Measurements from ENCODE around the gene C10orf71.

The C10orf71 gene

GRCh38 chr10:49319206-49319605, 20.2 kb downstream of the C10orf71 start:
- H3K4me3 ChIP-seq (ENCODE audit: low read depth, low read length) = no peak overlapping the region
- TF ChIP-seq, protein P1, sequence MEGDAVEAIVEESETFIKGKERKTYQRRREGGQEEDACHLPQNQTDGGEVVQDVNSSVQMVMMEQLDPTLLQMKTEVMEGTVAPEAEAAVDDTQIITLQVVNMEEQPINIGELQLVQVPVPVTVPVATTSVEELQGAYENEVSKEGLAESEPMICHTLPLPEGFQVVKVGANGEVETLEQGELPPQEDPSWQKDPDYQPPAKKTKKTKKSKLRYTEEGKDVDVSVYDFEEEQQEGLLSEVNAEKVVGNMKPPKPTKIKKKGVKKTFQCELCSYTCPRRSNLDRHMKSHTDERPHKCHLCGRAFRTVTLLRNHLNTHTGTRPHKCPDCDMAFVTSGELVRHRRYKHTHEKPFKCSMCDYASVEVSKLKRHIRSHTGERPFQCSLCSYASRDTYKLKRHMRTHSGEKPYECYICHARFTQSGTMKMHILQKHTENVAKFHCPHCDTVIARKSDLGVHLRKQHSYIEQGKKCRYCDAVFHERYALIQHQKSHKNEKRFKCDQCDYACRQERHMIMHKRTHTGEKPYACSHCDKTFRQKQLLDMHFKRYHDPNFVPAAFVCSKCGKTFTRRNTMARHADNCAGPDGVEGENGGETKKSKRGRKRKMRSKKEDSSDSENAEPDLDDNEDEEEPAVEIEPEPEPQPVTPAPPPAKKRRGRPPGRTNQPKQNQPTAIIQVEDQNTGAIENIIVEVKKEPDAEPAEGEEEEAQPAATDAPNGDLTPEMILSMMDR (IDR thresholded peaks at IDR 0.05; ENCODE audit: low read depth, low read length, missing control alignments) = no peak
- DNase-seq (ENCODE audit: low read depth) = no peak

DNA sequence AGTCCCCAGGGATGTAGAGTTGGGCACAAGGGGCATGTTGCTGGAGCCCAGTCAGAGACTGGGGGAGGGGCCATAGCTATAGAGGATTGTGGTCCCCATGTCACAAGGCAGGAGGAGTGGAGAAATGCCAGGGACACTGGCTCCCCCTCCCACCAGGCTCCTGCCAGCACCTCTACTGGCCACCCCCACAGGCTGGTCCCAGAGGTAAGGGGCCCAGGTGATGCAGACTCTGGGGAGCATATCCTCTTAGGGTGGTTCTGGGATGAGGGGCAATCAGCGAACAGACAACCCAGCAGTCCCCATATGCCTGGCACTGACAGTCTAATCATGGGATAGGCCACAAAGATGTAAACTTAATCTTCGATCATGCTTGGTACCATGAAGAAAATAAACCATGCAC, 21.2 kb downstream of the C10orf71 start:
- H3K4me3 ChIP-seq (ENCODE audit: low read depth, low read length) = no peak overlapping the region
- TF ChIP-seq, protein P1 (IDR thresholded peaks at IDR 0.05; ENCODE audit: low read depth, low read length, missing control alignments) = no peak
- DNase-seq (ENCODE audit: low read depth) = no peak

DNA sequence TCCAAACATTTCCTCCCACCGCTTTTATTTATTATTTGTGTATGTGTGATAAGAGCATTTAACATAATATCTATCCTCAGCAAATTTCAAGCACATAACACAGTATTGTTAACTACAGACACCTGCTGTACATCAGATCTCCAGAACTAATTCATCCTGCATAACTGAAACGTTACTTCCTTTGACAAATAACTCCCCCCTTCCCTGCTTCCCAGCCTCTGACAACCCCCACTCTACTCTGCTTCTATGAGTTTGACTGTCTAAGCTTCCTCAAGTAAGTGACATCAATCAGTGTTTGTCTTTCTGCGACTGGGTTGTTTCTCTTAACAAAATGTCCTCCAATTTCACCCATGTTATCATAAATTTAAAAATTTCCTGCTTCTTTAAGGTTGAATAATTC, 22.1 kb downstream of the C10orf71 start:
- no peak for DNase-seq (ENCODE audit: low read depth)
- no peak overlapping the region for H3K4me3 ChIP-seq (ENCODE audit: low read depth, low read length)
- TF ChIP-seq, protein P1 (IDR thresholded peaks at IDR 0.05; ENCODE audit: low read depth, low read length, missing control alignments) = no peak

- TF ChIP-seq, protein P1 (IDR thresholded peaks at IDR 0.05; ENCODE audit: low read depth, low read length, missing control alignments) = no peak
- no peak for DNase-seq (ENCODE audit: low read depth)
- H3K4me3 ChIP-seq (ENCODE audit: low read depth, low read length) = no peak overlapping the region
Measured at GRCh38 chr10:49322371-49323170, 23.6 kb downstream of the C10orf71 start.

- TF ChIP-seq, protein P1 (IDR thresholded peaks at IDR 0.05; ENCODE audit: low read depth, low read length, missing control alignments) = no peak
- no peak overlapping the region for H3K4me3 ChIP-seq (ENCODE audit: low read depth, low read length)
- no peak for DNase-seq (ENCODE audit: low read depth)
Measured at GRCh38 chr10:49323171-49323895, 24.4 kb downstream of the C10orf71 start.

DNA sequence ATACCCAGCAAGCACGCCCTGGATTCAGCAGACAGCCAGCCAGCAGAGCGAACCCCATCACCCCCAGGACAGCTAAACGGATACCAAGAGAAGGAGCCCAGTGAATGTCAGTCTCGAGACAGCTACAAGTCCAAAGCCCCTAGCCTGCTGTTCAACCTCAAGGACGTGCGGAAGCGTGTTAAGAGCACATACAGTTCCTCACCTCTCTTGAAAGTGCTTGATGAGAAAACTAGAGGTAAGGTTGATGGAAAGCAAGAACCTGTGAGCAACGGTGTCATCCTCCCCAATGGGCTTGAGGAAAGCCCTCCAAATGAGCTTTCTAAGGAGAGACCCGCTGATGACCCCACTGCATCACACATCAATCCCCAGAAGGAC, 24.9 kb downstream of the C10orf71 start:
- no peak for DNase-seq (ENCODE audit: low read depth)
- TF ChIP-seq, protein P1 (IDR thresholded peaks at IDR 0.05; ENCODE audit: low read depth, low read length, missing control alignments) = no peak

More for the DNA sequence above, 24.9 kb downstream of the C10orf71 start:
- H3K4me3 ChIP-seq (ENCODE audit: low read depth, low read length) = no peak overlapping the region
